Measurements from ENCODE around the gene GPR137B. TPM values are rescaled to one million over a fixed set of nuclear protein-coding genes. Genes with fewer than 3 reads are reported as not detected.

The GPR137B gene
- total and polyA plus RNA-seq, 2 of the 8 experiments (the other 6 are each of a cell fraction or from before 2014, with no cell fraction given), result 6.9 to 7.7 TPM

GRCh38 chr1:236201786-236202185, 59.4 kb downstream of the GPR137B start:
- Histone ChIP-seq H3K27me3 (replicated peaks in 1 of 4; ENCODE audit: control insufficient read depth in 3 of 4, extremely low read depth in 1 of 4, insufficient read depth in 3 of 4, low read length in 3 of 4) (no peaks in the 10 kb centered on the region), H2AK5ac (ENCODE audit: low read depth, low read length) (no peak overlapping the region), H2BK20ac (ENCODE audit: low read length) (no peak overlapping the region), H3K9me3 (ENCODE audit: insufficient read depth in 2 of 2, low read depth in 1 of 2, low read length in 1 of 2) (peaks cover 0 to 3% of the 10 kb centered on the region in 2 experiments; a peak in 1 of 4 replicates), H4K91ac (replicated peaks; ENCODE audit: insufficient read length, low read length) (no peak overlapping the region), H2BK15ac (ENCODE audit: low read length) (no peak overlapping the region), H3K27ac (ENCODE audit: low read depth, low read length) (no peak overlapping the region), H4K20me1 (replicated peaks in 1 of 2; ENCODE audit: control insufficient read depth in 1 of 2, insufficient read depth in 2 of 2, low read length in 2 of 2) (no peaks in the 10 kb centered on the region), H3K14ac (ENCODE audit: insufficient read length) (no peak overlapping the region), H3K4me2 (ENCODE audit: insufficient read depth in 1 of 2, low read depth in 2 of 2, low read length in 2 of 2) (no peak overlapping the region), H4K5ac (ENCODE audit: insufficient read length, low read depth, low read length) (no peak overlapping the region), H3K18ac (ENCODE audit: extremely low read depth, low read length) (no peak overlapping the region), H2AFZ (ENCODE audit: low read length) (no peak overlapping the region), H3K4me1 (replicated peaks in 1 of 4; ENCODE audit: control insufficient read depth in 3 of 4, insufficient read depth in 4 of 4, low read length in 3 of 4) (peaks cover 0 to 6% (median 2%) of the 10 kb centered on the region in 4 experiments; a peak in 1 of 7 replicates), H3K4ac (replicated peaks; ENCODE audit: insufficient read length, low read depth, low read length) (no peak overlapping the region), H2BK5ac (ENCODE audit: low read depth, low read length) (no peak overlapping the region), H3K79me1 (ENCODE audit: low read depth, low read length) (no peaks in the 10 kb centered on the region), H3K23me2 (ENCODE audit: low read depth, low read length) (no peaks in the 10 kb centered on the region), H4K8ac (ENCODE audit: extremely low read depth, insufficient read depth, low read length) (no peak overlapping the region), H2BK12ac (ENCODE audit: low read depth, low read length) (no peak overlapping the region), H2BK120ac (replicated peaks; ENCODE audit: low read depth, low read length) (no peak overlapping the region), H3K23ac (ENCODE audit: insufficient read length) (no peak overlapping the region), H3K4me3 (ENCODE audit: extremely low read depth in 1 of 4, insufficient read depth in 2 of 4, low read depth in 3 of 4, low read length in 4 of 4) (no peak overlapping the region), H3K56ac (replicated peaks; ENCODE audit: insufficient read length, low read depth, low read length) (no peak overlapping the region), H3K9ac (replicated peaks in 1 of 4; ENCODE audit: extremely low read depth in 1 of 4, low read depth in 3 of 4, low read length in 3 of 4) (no peak overlapping the region), H3K79me2 (ENCODE audit: control insufficient read depth in 1 of 2, insufficient read depth in 2 of 2, low read length in 2 of 2) (no peaks in the 10 kb centered on the region), H3K36me3 (ENCODE audit: control insufficient read depth in 2 of 4, insufficient read depth in 4 of 4, low read length in 3 of 4) (peaks cover 0 to 3% (median 0%) of the 10 kb centered on the region in 4 experiments; a peak in 3 of 8 replicates)
- TF ChIP-seq KDM1A (IDR thresholded peaks at IDR 0.05; ENCODE audit: borderline replicate concordance, low read length), result no peak
- no peak for TF ChIP-seq SIN3A (conservative IDR thresholded peaks at IDR 0.05 in 1 of 2, IDR thresholded peaks at IDR 0.05 in 1 of 2; ENCODE audit: low read depth in 1 of 2, low read length in 2 of 2)
- TF ChIP-seq FOSL1 (IDR thresholded peaks at IDR 0.05; ENCODE audit: insufficient read depth, low read depth, low read length), result no peak
- no peak for TF ChIP-seq BCL11A (IDR thresholded peaks at IDR 0.05; ENCODE audit: low read depth in 2 of 2, low read length in 2 of 2)
- WGBS, 2 experiments (ENCODE audit: extremely low coverage in 1 of 2, insufficient coverage in 1 of 2, insufficient read length in 1 of 2, insufficient replicate concordance in 2 of 2, low coverage in 1 of 2, low lambda C conversion rate in 2 of 2, missing lambda C conversion rate in 1 of 2), result 100% methylated on average over 1 of the region's 1 CpG; no CpG with 5 or more reads in 1 of the 2 experiments
- DNase-seq (ENCODE audit: low read depth in 1 of 2, low spot score in 2 of 2) (no peak), FAIRE-seq (no peak)
- ChIA-PET POLR2A (ENCODE audit: partially characterized antibody) (no interaction called here), CTCF (ENCODE audit: partially characterized antibody) (interaction anchor here (1.2 kb wide), 1 partner anchor 46 kb away, joined by 4 read pairs; no protein-coding TSS in a partner anchor)
